HG03520 (cell line): ENCODE data around the gene FBXO44.
"Not testable (repeated sequence)": the region's sequence is repeated elsewhere in the genome, so short reads cannot be mapped to it uniquely, and the experiment has no call there.

ENCODE experiments used
- ATAC-seq: cut with Tn5 transposase; IDR thresholded peaks from one replicate; pipeline ENCODE4 v1.9.1; 2021; ENCODE audit warnings: mild to moderate bottlenecking, moderate library complexity; ENCODE audit not compliant: unreplicated experiment

FBXO44 gene, protein sequence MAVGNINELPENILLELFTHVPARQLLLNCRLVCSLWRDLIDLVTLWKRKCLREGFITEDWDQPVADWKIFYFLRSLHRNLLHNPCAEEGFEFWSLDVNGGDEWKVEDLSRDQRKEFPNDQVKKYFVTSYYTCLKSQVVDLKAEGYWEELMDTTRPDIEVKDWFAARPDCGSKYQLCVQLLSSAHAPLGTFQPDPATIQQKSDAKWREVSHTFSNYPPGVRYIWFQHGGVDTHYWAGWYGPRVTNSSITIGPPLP

DNA sequence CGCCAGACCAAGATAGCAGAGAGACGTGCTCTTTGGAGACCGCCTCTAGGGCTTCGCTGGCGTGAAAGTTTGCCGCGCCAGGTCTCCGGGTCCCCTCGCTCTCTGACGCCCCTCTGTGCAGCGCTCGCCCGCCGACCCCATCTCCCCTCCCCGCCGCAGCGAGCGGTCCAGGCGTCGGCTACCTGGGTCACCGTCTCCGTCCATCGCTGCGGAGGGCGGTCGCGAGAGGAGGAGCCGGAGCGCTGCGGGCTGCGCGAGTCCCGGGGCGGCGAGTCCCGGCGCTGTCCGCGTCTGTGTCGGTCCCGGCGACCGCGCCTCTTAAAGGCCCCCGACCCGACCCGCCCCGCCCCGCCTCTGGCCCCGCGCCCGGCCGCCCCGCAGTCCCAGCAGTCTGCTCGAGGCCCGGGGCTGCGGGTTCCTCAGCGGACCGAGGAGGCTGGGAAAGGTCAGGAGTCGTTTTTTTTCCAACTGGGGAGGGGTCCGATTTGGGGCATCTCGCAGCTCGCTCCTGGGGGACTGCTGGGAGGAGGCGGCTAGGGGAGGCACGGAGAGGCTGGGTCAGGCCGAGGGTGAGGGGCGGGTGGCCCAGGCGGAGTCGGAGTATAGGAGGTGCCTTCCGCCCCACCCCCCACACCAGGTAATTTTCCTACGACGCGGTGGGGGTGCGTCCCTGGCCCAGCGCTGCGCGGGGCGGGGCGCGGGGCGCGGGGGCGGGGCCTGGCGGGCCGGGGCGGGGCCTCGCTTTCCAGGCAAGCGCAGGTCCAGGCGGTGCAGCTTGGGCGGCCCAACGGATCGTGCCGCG lies at the start of gene FBXO44, which contains the start of gene FBXO2:
TSS of gene FBXO44 (plus strand) at position 741 of the 802 bp plus-strand sequence. CDS start 959 bp downstream, outside the sequence.
TSS of gene FBXO2 (minus strand) at position 293 of the 802 bp plus-strand sequence. CDS start at position 204, 89 bp downstream.
- no peak for ATAC-seq

DNA sequence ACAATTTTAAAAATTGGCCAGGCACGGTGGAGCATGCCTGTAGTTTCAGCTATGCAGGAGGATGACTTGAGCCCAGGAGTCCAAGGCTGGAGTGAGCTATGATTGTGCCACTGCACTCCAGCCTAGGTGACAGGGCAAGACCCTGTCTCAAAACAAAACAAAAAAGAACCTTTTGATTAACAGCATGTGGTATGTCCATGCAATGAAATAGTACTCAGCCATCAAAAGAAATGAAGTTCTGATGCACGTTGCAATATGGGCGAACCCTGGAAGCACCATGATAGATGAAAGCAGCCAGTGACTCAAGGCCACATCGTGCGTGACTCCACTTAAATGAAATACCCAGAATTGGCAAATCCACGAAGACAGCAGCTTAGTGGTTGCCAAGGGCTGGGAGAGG lies 47.9 kb upstream of the FBXO44 start:
- ATAC-seq = no peak

DNA sequence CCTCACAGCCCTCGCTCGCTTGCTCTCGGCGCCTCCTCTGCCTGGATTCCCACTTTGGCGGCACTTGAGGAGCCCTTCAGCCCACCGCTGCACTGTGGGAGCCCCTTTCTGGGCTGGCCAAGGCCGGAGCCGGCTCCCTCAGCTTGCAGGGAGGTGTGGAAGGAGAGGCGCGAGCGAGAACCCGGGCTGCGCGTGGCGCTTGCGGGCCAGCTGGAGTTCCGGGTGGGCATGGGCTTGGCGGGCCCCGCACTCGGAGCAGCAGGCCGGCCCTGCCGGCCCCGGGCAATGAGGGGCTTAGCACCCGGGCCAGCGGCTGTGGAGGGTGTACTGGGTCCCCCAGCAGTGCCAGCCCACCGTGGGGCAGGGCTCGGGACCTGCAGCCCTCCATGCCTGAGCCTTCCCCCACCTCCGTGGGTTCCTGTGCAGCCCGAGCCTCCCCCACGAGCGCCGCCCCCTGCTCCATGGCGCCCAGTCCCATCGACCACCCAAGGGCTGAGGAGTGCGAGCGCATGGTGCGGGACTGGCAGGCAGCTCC lies 46.0 kb upstream of the FBXO44 start:
- not testable (repeated sequence) for ATAC-seq

DNA sequence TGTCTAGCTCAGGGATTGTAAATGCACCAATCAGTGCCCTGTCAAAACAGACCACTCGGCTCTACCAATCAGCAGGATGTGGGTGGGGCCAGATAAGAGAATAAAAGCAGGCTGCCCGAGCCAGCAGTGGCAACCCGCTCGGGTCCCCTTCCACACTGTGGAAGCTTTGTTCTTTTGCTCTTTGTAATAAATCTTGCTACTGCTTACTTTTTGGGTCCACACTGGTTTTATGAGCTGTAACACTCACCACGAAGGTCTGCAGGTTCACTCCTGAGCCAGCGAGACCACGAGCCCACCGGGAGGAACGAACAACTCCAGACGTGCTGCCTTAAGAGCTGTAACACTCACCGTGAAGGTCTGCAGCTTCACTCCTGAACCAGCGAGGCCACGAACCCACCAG lies 45.3 kb upstream of the FBXO44 start:
- not testable (repeated sequence) for ATAC-seq

DNA sequence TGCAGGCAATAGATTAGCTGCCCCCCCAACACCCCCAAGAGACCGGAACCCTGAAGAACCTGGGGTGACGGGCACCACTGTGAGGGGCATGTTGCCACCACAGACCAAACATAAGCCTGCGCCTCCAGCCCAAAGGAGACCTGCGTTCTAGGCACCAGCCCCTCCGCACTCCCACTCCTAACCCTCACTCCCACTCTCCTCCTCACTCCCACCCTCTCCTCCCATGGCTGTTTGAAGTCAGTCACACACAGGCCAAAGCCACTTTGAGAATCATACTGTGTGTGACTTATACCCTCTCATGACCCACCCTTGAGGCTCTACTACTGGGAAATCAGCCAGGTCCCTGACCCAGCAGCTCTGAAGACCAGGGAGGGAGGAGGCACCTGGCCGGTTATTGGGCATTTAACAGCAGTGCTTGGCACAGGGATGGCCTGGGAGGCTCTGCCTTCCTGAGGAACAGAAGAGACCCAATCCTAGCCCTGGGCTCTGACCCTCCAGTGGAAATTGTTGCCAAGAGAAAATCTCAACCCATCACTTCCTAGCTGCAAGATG lies 44.0 kb upstream of the FBXO44 start:
- no peak for ATAC-seq

DNA sequence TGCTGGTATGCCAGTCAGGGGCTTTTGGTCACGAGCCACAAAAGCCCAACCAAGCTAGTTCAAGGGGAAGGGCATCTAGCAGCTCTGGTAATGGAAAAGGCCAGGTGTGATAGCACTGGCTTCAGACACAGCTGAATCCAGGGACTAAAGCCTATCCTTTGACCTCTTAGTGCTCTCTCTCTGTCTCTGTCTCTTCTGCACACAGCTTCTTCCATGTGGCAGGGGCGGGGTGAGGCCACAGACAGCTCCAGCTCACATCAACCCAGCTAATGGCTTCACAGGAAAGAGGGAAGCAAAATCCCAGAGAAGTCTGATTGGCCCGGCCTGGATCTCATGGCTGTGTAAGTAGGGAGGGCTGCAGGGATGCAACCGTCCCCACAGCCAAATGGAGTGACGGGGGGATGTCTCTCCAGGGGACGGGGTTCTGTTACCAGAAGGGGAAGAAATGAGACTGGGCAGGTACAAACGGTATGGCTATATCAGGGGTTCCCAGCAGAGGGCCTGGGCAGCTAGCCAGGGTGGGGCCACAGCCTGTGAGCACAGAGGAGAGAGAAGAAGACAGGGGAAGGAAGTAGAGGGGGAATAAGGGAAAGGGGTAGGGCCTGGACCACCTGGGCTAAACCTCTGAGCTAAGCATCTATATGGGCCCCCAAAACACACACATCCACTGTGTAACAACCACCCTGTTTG lies 42.9 kb upstream of the FBXO44 start:
- no peak for ATAC-seq

DNA sequence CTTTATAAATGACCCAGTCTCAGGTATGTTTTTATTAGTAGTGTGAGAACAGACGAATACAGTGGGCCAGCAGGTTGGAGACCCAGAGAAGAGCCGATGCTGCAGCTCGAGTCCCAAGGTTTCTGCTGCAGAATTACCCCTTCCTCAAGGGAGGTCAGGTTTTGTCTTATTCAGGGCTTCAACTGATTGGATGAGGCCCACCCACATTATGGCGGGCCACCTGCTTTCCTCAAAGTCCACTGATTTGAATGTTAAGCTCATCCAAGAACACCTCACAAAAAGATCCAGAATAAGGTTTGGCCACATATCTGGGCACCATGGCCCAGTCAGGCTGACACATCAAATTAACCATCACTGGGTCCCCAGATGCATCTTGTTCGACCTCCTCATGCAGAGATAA lies 41.3 kb upstream of the FBXO44 start:
- ATAC-seq = no peak

DNA sequence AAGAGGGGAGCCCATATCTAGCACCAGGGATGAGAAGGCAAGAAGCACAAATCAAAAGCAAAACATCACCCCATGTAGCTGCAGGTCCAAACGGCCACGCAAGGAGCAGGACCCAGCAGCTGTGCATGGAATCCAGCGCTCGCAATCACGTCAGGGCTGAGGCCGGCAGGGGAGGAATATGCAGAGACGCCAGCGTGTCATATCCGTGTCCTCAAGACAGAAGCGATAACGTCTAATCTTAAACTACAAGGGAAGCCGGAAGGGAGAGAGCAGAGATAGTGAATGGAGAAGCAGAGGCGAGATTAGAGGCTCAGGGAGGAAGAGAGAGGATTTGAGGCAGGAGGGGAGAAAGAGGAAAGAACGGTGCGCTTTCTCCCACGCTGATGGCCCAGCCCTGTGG lies 39.6 kb upstream of the FBXO44 start:
- no peak for ATAC-seq

DNA sequence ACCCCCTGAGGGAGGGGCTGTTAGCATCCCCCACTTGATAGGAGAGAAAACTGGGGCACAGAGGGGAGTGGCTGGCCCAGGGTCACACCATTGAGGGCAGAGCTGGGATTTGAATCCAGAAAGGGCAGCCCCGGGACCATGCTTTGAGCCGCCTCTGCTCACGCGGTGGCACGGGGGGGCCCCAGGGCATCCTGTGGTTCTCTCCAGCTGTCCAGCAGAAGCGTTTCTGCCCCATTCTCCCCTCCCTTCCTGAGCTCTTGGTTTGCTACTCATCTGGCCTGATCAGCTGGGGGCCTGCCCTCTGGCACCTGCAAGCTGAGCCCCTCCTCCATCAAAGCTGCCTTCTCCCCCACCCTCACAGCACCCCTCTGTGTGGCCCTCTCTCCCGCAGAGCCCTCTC lies 37.9 kb upstream of the FBXO44 start:
- no peak for ATAC-seq

DNA sequence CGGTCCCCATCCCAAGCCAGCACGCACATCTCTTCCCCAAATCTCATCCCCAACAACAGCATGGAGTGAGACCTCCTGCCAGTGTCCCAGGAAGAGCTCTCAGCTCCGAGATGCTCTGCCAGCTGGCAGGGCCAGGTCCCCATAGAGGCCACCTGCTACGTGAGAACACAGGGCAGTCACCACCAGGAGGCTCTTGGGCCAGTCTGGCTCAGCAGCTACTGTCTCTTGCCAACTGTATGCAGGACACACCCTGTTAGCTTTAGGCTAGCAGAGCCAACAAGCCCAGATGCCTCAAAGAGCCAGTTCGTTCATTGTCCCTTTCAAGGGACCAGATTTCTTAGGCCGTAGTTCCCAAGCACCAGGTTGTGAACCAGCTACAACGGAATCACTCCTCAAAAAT lies 37.4 kb upstream of the FBXO44 start:
- ATAC-seq = no peak

DNA sequence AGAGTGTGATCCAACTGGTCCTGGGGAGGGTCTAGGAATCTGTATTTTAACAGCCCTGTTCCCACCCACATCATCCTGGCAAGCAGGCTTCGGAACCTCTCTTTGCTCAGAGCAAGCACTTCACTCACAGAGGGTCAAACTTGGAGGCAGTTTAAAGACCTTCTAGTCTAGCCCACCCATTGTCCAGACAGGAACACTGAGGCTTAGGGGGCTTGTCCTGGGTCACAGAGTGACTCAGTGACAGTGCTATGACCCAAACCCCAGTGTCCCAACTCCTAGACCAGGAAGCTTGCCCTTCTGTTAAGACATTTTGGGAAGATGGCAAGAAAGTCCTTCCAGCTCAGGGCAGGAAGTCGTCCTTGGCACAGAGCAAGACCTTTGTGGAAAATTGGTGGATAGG lies 36.9 kb upstream of the FBXO44 start:
- no peak for ATAC-seq

DNA sequence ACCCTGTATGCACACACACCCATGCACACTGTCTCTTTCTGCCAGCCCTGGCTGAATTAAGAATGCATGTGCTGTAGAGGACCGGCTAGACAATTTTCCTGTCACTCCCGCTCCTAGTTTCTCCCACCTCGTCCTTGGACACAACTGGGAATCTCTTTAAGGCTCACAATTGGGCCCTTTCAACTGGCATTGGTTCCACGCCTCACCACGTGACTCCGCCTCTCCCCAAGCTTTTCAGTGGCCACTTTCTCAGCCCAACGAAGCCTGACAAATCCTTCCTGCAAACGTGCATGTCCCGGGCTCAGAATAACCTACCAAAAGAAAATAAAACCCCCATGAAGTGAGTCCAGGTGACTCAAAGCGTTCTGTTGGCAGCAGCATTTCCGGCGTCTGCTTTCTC lies 34.3 kb upstream of the FBXO44 start:
- ATAC-seq = no peak

DNA sequence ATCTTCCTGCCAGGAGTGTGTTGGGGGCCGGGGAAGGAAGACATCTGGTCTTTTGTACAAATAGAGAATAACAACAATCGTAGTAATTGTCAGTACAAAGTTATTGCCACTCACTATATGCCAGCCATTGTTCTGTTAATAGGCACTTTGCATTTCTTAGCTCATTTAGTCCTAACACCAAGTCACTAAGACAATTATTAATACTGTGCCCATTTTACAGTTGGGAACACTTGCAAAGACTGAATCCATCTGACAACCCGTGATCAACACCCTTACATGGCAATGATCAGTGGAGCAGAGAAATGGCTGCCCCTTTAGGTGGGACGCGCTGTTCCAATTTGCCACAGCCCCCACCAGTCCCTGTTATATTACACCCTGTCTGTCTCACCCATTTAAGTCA lies 33.8 kb upstream of the FBXO44 start:
- no peak for ATAC-seq

DNA sequence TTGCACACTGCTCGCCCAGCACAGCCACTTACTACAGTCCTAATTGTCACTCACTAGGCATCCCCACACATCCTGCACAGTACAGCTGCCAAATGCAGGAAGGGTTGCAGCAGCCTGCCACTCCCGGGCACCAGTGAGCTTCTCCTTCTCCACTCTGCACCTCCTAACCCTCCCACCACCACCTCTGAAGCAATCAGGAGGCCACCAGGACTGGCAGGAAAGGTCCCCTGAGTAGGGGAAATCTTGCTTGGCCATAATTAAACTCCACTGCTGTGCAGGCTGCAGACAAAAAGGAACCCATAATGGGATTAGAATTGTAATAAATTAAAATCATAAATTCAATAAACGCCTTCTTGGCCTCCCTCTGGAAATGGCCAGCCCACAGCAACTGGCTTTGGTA lies 32.3 kb upstream of the FBXO44 start:
- no peak for ATAC-seq

DNA sequence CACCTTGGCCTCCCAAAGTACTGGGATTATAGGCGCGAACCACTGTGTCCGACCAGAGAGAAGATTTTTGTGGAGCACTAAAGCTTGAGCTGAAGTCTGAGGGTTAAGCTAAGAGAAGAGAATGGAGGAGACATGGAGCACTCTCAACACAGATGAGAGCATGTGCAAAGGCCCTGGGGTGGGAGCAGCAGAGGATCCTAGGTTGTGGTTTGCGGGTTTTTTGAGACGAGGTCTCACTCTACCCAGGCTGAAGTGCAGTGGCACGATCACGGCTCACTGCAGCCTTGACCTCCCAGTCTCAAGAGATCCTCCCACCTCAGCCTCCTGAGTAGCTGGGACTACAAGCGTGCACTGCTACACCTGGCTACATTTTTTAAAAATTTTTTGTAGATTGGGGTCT lies 31.0 kb upstream of the FBXO44 start:
- ATAC-seq = no peak

DNA sequence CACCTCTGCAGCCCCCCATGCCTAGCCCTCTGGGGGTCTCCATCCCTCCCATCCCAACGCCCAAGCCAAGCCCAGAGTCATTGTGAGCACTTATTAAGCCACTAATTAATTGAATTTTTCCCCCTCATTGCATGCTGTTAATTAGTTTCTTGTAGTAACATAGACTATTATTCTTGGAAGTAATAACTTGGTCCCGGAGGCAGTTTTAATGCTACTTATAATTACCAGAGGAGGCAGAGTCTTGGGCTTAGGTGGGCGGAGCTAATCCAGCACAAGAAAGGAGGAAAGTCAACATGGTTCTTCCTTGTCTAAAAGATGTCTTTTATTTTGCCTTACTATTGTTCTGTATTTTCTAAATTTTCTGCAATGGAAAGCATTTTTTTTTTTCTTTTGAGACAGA lies 28.1 kb upstream of the FBXO44 start:
- no peak for ATAC-seq

DNA sequence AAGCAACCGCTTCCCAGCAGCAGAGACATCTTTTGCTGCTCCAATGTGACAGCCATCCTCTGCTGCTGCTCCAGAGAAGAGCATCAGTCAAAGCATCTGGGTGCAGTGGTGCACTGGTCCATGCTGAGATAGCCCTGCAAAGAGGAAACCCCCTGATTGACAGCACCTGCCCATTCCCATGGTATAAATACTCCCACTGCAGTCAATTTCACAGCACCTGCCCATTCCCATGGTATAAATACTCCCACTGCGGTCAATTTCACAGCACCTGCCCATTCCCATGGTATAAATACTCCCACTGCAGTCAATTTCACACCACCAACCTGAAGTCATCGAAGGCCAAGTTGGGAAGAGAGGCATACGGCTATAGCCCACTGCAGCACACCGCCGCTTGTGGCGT lies 25.9 kb upstream of the FBXO44 start:
- no peak for ATAC-seq

DNA sequence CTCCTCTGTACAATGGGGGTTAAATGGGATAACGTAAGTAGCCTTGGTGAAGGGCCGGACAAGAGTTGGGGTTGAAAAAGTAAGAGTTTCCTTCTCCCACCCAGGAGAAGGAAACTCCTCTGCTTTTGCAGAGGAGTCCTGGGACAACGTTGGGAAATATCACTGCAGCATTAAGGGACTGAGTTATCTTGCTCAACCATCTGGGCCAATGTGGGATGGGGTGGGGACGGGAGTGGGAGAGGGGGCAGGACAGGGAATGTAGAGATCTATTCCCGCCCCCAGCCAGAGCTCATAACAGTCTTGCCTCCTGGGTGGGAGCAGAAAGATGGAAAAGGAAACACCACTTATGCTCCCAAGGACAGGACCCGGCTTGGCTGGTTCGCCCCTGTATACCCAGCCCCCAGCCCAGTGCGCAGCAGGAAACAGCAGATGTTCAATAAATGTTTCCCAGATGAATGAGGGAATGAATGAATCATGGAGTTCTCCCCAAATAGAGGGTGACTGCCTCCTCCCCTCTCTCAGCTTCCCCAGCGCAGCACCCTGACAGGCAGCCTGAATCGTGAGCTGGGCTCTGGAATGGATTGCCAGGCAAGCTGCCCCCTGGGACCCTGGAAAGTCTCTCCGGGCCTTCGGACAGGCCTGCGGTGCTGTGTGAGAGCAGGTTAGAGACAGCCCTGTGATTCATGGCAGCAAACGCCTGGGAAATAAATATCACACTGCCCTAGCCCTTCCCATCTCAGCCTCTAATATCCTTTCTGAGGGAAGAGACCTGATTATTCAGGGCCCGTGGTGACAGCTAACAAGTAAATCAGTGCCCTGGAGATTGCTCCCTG lies 25.3 kb upstream of the FBXO44 start:
- no peak for ATAC-seq

DNA sequence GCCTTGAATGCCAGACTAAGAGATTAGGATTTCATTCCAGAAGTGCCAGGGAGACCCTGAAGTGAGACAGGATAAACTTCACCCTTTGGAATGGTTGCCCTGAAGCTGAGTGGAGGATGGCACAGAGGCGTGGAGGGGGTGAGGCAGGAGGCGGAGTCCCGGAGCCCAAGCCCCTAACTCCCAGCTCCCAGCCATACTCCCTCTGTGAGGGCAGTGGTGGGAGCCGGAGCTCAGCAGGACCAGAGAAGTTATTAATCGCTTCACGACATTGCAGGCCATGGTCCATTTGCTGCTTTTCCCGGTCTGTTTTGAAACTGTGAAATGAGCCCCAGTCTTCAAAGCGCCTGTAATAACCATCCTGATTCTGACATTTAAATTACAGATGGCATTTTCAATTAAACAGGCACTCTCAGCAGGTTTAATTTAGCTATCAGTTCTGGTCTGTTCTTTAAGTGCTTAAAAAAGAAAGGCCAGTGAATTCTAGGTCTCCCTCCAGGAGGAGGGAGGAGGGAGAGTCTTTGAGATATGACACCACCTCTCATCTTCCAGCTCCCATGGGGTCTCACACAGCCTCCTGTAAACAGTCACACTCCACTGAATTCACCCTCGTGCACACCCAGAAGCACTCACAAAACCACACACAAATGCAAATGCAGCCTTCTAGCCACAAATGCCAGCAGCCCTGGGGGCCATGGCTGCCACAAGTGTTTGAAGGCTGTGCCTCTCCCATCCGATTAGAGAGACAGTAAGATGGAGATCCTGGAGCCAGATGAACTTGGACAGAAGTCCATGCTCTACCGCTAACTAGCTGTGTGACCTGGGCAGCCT lies 20.1 kb upstream of the FBXO44 start:
- no peak for ATAC-seq
